WTC11 (cell line): ENCODE results near the gene CACNA1D. TPM values are rescaled to one million over a fixed set of nuclear protein-coding genes. Genes with fewer than 3 reads are reported as not detected.

Experiments used
- ATAC-seq: fragments of 200-7000 bp; cut with Tn5 transposase; 2 replicates; pipeline ENCODE4 v1.10.0; 2021; ENCODE audit warnings: mild to moderate bottlenecking, moderate library complexity
- CTCF ChIA-PET: fragments of 300-600 bp; sonication (Branson Sonifier 250); formaldehyde crosslinking; loops from one replicate; lab custom pipeline; 2021; ENCODE audit warnings: antibody characterized with exemption; lab: Charles Lee
- POLR2A ChIA-PET: fragments of 350-600 bp; sonication (Branson Sonifier 250); formaldehyde crosslinking; loops from one replicate; lab custom pipeline; 2021; ENCODE audit warnings: antibody characterized with exemption; lab: Charles Lee
- DNase-seq: peaks from one replicate; pipeline ENCODE4 v3.0.0; 2021; ENCODE audit warnings: low spot score
- H3K27ac Mint-ChIP-seq: 2 replicates; pipeline ENCODE4 v1.8.0; 2021; ENCODE audit warnings: mixed read lengths
- H3K27me3 Mint-ChIP-seq: 2 replicates; pipeline ENCODE4 v1.8.0; 2021; ENCODE audit warnings: low read depth, mild to moderate bottlenecking, moderate library complexity, mixed read lengths
- H3K36me3 Mint-ChIP-seq: 2 replicates; pipeline ENCODE4 v1.8.0; 2021; ENCODE audit warnings: mixed read lengths
- H3K4me1 Mint-ChIP-seq: 2 replicates; pipeline ENCODE4 v1.8.0; 2022; ENCODE audit warnings: mixed read lengths
- H3K4me3 Mint-ChIP-seq: 2 replicates; pipeline ENCODE4 v1.8.0; 2021; ENCODE audit warnings: mild to moderate bottlenecking, moderate library complexity, mixed read lengths
- H3K9me3 Mint-ChIP-seq: 2 replicates; pipeline ENCODE4 v1.8.0; 2021; ENCODE audit warnings: mixed read lengths
- CBFB ChIP-seq: sonication (generic); formaldehyde crosslinking; IDR thresholded peaks from 2 replicates; pipeline ENCODE4 v1.8.1; 2022; ENCODE audit warnings: mild to moderate bottlenecking, low read depth, missing genetic modification reagents
- FOXK1 ChIP-seq: sonication (generic); formaldehyde crosslinking; IDR thresholded peaks from 2 replicates; pipeline ENCODE4 v1.8.0; 2022; ENCODE audit warnings: mild to moderate bottlenecking, moderate library complexity, missing genetic modification reagents
- GABPB1 ChIP-seq: sonication (generic); formaldehyde crosslinking; IDR thresholded peaks from 2 replicates; pipeline ENCODE4 v1.8.1; 2023; ENCODE audit warnings: mild to moderate bottlenecking, missing genetic modification reagents
- NFE2L1 ChIP-seq: sonication (generic); formaldehyde crosslinking; IDR thresholded peaks from 2 replicates; pipeline ENCODE4 v1.8.1; 2023; ENCODE audit warnings: missing genetic modification reagents
- NR2C2 ChIP-seq: sonication (generic); formaldehyde crosslinking; IDR thresholded peaks from 2 replicates; pipeline ENCODE4 v1.8.0; 2022; ENCODE audit warnings: mild to moderate bottlenecking, missing genetic modification reagents
- OVOL2 ChIP-seq: fragments of 250-450 bp; sonication (Bioruptor Pico); IDR thresholded peaks from 2 replicates; pipeline ENCODE4 v1.9.0; 2021; ENCODE audit warnings: mild to moderate bottlenecking, borderline replicate concordance
- RORB ChIP-seq: fragments of 250-450 bp; sonication (Bioruptor Pico); IDR thresholded peaks from 2 replicates; pipeline ENCODE4 v1.9.0; 2021; ENCODE audit warnings: mild to moderate bottlenecking
- SMAD3 ChIP-seq: sonication (generic); formaldehyde crosslinking; IDR thresholded peaks from 2 replicates; pipeline ENCODE4 v1.8.0; 2022; ENCODE audit warnings: missing genetic modification reagents, mild to moderate bottlenecking, borderline replicate concordance
- SMAD4 ChIP-seq: sonication (generic); formaldehyde crosslinking; IDR thresholded peaks from 2 replicates; pipeline ENCODE4 v1.8.0; 2022; ENCODE audit warnings: mild to moderate bottlenecking, missing genetic modification reagents
- ZBTB21 ChIP-seq: sonication (generic); formaldehyde crosslinking; IDR thresholded peaks from 2 replicates; pipeline ENCODE4 v1.8.1; 2023; ENCODE audit warnings: mild to moderate bottlenecking, missing genetic modification reagents, borderline replicate concordance
- ZNF232 ChIP-seq: sonication (generic); formaldehyde crosslinking; IDR thresholded peaks from 2 replicates; pipeline ENCODE4 v1.8.0; 2022; ENCODE audit warnings: mild to moderate bottlenecking, missing genetic modification reagents
- ZNF423 ChIP-seq: fragments of 250-450 bp; sonication (Bioruptor Pico); IDR thresholded peaks from 2 replicates; pipeline ENCODE4 v2.1.2; 2022; ENCODE audit warnings: mild to moderate bottlenecking, moderate library complexity
- total RNA-seq: library from RNA; stranded (reverse); gene quantifications from 3 replicates; pipeline ENCODE4 v1.2.3, GENCODE V29; 2021
- TF ChIP-seq, protein P1 (sequence below): fragments of 250-450 bp; sonication (Bioruptor Pico); conservative IDR thresholded peaks from 2 replicates; pipeline ENCODE4 v1.9.0; 2021; ENCODE audit warnings: mild to moderate bottlenecking
- TF ChIP-seq, protein P2 (sequence below): fragments of 250-450 bp; sonication (Bioruptor Pico); IDR thresholded peaks from 2 replicates; pipeline ENCODE4 v1.9.0; 2021; ENCODE audit warnings: mild to moderate bottlenecking
- TF ChIP-seq, protein P3 (sequence below): sonication (generic); formaldehyde crosslinking; IDR thresholded peaks from 2 replicates; pipeline ENCODE4 v1.8.0; 2022; ENCODE audit warnings: mild to moderate bottlenecking, missing genetic modification reagents
- TF ChIP-seq, protein P4 (sequence below): sonication (generic); formaldehyde crosslinking; IDR thresholded peaks from 2 replicates; pipeline ENCODE4 v1.8.0; 2023; ENCODE audit warnings: missing genetic modification reagents, mild to moderate bottlenecking, borderline replicate concordance
- TF ChIP-seq, protein P5 (sequence below): sonication (generic); formaldehyde crosslinking; IDR thresholded peaks from 2 replicates; pipeline ENCODE4 v1.8.1; 2023; ENCODE audit warnings: mild to moderate bottlenecking, missing genetic modification reagents, moderate library complexity
- TF ChIP-seq, protein P6 (sequence below): sonication (generic); formaldehyde crosslinking; IDR thresholded peaks from 2 replicates; pipeline ENCODE4 v1.8.1; 2022; ENCODE audit warnings: missing genetic modification reagents, borderline replicate concordance
- TF ChIP-seq, protein P7 (sequence below): sonication (generic); formaldehyde crosslinking; conservative IDR thresholded peaks from 2 replicates; pipeline ENCODE4 v1.8.1; 2022; ENCODE audit warnings: mild to moderate bottlenecking, missing genetic modification reagents
- TF ChIP-seq, protein P8 (sequence below): sonication (generic); formaldehyde crosslinking; IDR thresholded peaks from 2 replicates; pipeline ENCODE4 v1.8.0; 2022; ENCODE audit warnings: mild to moderate bottlenecking, missing genetic modification reagents

Gene CACNA1D
- total RNA-seq, 1 experiment from 2014 or later: 2.3 TPM

DNA sequence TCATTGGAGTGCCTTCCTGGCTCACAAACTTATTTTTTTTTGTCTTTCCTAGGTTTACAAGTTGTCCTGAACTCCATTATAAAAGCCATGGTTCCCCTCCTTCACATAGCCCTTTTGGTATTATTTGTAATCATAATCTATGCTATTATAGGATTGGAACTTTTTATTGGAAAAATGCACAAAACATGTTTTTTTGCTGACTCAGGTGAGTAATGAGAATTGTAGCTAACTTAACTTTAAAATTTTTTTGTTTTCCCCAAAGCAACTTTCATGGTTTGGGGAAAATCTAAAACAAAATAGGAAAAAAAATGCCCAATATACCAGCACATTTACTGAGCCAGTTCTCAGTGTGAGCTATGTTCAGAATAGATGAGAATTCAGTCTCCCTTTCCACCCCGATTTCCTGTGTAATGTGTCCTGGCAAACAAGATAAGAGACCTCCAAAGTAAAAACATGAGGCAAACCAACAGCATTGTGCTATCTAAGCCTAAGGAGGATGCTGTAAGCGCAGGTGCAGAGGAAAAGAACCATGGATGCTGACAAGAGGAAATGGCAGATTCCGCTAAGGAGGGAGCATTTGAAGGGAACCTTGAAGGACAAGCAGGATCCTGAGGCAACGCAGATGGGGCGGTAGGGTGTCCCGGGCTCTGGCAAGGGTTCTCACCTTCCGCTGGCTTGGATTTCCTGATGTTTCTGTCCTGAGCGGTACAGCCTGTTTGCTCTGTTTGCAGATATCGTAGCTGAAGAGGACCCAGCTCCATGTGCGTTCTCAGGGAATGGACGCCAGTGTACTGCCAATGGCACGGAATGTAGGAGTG lies 171.4 kb downstream of the CACNA1D start:
- H3K27me3 Mint-ChIP-seq: no peaks in the 10 kb centered on the region
- H3K27ac Mint-ChIP-seq: no peak overlapping the region
- CTCF ChIA-PET: no interaction called here

DNA sequence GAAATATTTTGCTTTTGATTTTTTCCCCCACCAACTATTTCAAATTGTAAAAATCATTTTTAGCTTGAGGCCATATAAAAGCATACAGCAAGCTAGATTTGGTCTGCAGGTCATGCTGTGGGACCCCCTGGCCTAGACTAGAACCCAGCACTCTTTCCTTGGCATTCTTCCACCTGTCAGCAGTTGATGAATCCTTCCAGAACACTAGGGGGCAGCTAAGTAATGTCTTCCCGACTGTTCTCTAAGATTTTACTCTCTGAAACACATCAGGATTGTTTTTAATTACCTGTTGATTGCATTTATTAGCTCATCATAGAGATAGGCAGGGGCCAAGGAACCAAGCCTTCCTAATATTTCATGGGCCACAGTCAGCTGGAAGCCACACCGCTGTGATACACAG lies 174.5 kb downstream of the CACNA1D start:
- POLR2A ChIA-PET: no interaction called here
- peak; percentile 48; the same call in 1 of the 2 replicates for ATAC-seq
- Mint-ChIP-seq H3K27me3 (no peaks in the 10 kb centered on the region), H3K4me3 (no peak overlapping the region), H3K4me1 (no peaks in the 10 kb centered on the region), H3K36me3 (peaks cover 6% of the 10 kb centered on the region; the same call in 1 of the 2 replicates), H3K9me3 (peaks cover 10% of the 10 kb centered on the region), H3K27ac (no peak overlapping the region)
- no peak for DNase-seq
- CTCF ChIA-PET: interaction anchor here (0.6 to 2.0 kb wide), 13 partner anchors 9 to 1001 kb away, joined by 3 to 10 read pairs (median 4); no protein-coding TSS in a partner anchor
- TF ChIP-seq NFE2L1 (CRISPR knock-in tag) (no peak), CBFB (no peak), ZNF423 (CRISPR knock-in tag) (no peak), SMAD4 (CRISPR knock-in tag) (no peak), SMAD3 (no peak), OVOL2 (CRISPR knock-in tag) (no peak), ZBTB21 (CRISPR knock-in tag) (no peak), NR2C2 (CRISPR knock-in tag) (no peak)
- TF ChIP-seq, protein P1, sequence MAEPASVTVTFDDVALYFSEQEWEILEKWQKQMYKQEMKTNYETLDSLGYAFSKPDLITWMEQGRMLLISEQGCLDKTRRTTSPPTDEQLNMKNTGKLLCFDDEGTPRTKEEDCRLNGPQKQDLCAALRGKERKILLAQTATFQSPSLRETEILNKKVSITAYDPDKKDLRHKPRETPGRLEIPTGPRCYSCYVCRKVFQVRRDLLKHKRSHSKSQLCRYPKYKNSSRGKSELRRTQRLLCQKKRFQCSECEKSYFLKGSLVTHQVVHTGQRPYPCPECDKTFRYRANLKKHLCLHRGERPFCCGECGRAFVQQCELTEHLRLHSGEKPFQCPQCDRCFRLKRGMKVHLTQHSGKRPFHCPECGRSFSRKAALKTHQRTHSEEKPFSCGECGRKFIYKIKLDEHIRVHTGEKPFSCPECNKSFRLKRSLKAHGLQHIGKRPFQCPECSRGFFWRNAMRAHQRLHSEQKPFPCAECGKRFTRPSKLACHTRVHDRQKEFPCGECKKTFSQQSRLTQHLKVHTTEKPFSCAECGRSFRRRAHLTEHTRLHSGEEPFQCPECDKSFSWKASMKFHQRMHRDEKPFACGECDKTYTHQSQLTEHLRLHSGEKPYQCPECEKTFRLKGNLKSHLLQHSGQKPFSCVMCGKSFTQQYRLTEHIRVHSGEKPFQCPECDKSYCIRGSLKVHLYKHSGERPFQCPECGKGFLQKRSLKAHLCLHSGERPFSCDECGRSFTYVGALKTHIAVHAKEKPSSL (CRISPR knock-in tag): no peak
- TF ChIP-seq, protein P2, sequence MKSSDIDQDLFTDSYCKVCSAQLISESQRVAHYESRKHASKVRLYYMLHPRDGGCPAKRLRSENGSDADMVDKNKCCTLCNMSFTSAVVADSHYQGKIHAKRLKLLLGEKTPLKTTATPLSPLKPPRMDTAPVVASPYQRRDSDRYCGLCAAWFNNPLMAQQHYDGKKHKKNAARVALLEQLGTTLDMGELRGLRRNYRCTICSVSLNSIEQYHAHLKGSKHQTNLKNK: no peak
- TF ChIP-seq, protein P3, sequence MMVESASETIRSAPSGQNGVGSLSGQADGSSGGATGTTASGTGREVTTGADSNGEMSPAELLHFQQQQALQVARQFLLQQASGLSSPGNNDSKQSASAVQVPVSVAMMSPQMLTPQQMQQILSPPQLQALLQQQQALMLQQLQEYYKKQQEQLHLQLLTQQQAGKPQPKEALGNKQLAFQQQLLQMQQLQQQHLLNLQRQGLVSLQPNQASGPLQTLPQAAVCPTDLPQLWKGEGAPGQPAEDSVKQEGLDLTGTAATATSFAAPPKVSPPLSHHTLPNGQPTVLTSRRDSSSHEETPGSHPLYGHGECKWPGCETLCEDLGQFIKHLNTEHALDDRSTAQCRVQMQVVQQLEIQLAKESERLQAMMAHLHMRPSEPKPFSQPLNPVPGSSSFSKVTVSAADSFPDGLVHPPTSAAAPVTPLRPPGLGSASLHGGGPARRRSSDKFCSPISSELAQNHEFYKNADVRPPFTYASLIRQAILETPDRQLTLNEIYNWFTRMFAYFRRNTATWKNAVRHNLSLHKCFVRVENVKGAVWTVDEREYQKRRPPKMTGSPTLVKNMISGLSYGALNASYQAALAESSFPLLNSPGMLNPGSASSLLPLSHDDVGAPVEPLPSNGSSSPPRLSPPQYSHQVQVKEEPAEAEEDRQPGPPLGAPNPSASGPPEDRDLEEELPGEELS (CRISPR knock-in tag): no peak
- TF ChIP-seq, protein P4, sequence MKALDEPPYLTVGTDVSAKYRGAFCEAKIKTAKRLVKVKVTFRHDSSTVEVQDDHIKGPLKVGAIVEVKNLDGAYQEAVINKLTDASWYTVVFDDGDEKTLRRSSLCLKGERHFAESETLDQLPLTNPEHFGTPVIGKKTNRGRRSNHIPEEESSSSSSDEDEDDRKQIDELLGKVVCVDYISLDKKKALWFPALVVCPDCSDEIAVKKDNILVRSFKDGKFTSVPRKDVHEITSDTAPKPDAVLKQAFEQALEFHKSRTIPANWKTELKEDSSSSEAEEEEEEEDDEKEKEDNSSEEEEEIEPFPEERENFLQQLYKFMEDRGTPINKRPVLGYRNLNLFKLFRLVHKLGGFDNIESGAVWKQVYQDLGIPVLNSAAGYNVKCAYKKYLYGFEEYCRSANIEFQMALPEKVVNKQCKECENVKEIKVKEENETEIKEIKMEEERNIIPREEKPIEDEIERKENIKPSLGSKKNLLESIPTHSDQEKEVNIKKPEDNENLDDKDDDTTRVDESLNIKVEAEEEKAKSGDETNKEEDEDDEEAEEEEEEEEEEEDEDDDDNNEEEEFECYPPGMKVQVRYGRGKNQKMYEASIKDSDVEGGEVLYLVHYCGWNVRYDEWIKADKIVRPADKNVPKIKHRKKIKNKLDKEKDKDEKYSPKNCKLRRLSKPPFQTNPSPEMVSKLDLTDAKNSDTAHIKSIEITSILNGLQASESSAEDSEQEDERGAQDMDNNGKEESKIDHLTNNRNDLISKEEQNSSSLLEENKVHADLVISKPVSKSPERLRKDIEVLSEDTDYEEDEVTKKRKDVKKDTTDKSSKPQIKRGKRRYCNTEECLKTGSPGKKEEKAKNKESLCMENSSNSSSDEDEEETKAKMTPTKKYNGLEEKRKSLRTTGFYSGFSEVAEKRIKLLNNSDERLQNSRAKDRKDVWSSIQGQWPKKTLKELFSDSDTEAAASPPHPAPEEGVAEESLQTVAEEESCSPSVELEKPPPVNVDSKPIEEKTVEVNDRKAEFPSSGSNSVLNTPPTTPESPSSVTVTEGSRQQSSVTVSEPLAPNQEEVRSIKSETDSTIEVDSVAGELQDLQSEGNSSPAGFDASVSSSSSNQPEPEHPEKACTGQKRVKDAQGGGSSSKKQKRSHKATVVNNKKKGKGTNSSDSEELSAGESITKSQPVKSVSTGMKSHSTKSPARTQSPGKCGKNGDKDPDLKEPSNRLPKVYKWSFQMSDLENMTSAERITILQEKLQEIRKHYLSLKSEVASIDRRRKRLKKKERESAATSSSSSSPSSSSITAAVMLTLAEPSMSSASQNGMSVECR (CRISPR knock-in tag): no peak
- TF ChIP-seq, protein P5, sequence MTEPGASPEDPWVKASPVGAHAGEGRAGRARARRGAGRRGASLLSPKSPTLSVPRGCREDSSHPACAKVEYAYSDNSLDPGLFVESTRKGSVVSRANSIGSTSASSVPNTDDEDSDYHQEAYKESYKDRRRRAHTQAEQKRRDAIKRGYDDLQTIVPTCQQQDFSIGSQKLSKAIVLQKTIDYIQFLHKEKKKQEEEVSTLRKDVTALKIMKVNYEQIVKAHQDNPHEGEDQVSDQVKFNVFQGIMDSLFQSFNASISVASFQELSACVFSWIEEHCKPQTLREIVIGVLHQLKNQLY (CRISPR knock-in tag): no peak
- TF ChIP-seq, protein P6, sequence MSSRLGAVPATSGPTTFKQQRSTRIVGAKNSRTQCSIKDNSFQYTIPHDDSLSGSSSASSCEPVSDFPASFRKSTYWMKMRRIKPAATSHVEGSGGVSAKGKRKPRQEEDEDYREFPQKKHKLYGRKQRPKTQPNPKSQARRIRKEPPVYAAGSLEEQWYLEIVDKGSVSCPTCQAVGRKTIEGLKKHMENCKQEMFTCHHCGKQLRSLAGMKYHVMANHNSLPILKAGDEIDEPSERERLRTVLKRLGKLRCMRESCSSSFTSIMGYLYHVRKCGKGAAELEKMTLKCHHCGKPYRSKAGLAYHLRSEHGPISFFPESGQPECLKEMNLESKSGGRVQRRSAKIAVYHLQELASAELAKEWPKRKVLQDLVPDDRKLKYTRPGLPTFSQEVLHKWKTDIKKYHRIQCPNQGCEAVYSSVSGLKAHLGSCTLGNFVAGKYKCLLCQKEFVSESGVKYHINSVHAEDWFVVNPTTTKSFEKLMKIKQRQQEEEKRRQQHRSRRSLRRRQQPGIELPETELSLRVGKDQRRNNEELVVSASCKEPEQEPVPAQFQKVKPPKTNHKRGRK (CRISPR knock-in tag): no peak
- TF ChIP-seq, protein P7, sequence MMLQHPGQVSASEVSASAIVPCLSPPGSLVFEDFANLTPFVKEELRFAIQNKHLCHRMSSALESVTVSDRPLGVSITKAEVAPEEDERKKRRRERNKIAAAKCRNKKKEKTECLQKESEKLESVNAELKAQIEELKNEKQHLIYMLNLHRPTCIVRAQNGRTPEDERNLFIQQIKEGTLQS (CRISPR knock-in tag): no peak

More for the DNA sequence above, 171.4 kb downstream of the CACNA1D start:
- Mint-ChIP-seq H3K36me3 (peaks cover 6% of the 10 kb centered on the region), H3K4me3 (no peak overlapping the region), H3K9me3 (peaks cover 29% of the 10 kb centered on the region), H3K4me1 (no peaks in the 10 kb centered on the region)
- ATAC-seq: no peak
- DNase-seq: no peak
- no peak for TF ChIP-seq RORB (CRISPR knock-in tag)
- TF ChIP-seq ZNF232 (CRISPR knock-in tag): no peak
- TF ChIP-seq, protein P5 (CRISPR knock-in tag): no peak
- TF ChIP-seq, protein P8, sequence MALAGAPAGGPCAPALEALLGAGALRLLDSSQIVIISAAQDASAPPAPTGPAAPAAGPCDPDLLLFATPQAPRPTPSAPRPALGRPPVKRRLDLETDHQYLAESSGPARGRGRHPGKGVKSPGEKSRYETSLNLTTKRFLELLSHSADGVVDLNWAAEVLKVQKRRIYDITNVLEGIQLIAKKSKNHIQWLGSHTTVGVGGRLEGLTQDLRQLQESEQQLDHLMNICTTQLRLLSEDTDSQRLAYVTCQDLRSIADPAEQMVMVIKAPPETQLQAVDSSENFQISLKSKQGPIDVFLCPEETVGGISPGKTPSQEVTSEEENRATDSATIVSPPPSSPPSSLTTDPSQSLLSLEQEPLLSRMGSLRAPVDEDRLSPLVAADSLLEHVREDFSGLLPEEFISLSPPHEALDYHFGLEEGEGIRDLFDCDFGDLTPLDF (CRISPR knock-in tag): no peak
- no peak for TF ChIP-seq FOXK1 (CRISPR knock-in tag)
- no peak for TF ChIP-seq GABPB1
- no peak for TF ChIP-seq ZNF423 (CRISPR knock-in tag)
- POLR2A ChIA-PET: no interaction called here
